CD4-positive, alpha-beta memory T cell (primary cell): ENCODE data around the gene MRFAP1L1. TPM values are rescaled to one million over a fixed set of nuclear protein-coding genes. Genes with fewer than 3 reads are reported as not detected.

Source experiments
- CTCF ChIA-PET: fragments of 350-600 bp; sonication (Branson Sonifier 250); formaldehyde crosslinking; loops from one replicate; lab custom pipeline; 2021; ENCODE audit warnings: inconsistent platforms; ENCODE audit not compliant: partially characterized antibody; lab: Charles Lee
- POLR2A ChIA-PET: fragments of 350-600 bp; sonication (Branson Sonifier 250); formaldehyde crosslinking; loops from one replicate; lab custom pipeline; 2021; ENCODE audit not compliant: partially characterized antibody; lab: Charles Lee
- DNase-seq, 5 donors: peaks; one replicate each; pipeline versions ENCODE4 v3.0.0 to v3.0.0-alpha.2; 2020 to 2022; ENCODE audit warnings: mixed read lengths in 1 of 5
- H3K27ac ChIP-seq: one replicate; pipeline ENCODE4 v1.7.0; 2013; ENCODE audit warnings: low read depth, low read length
- H3K27me3 ChIP-seq: 2 replicates; pipeline ENCODE4 v1.7.0; 2013; ENCODE audit warnings: mild to moderate bottlenecking, low read length, moderate library complexity; ENCODE audit not compliant: insufficient read depth
- H3K36me3 ChIP-seq: 2 replicates; pipeline ENCODE4 v1.7.0; 2013; ENCODE audit warnings: mild to moderate bottlenecking, low read length, moderate library complexity; ENCODE audit not compliant: insufficient read depth
- H3K4me1 ChIP-seq: 2 replicates; pipeline ENCODE4 v1.7.0; 2013; ENCODE audit warnings: mild to moderate bottlenecking, low read length, moderate library complexity; ENCODE audit not compliant: insufficient read depth
- H3K4me3 ChIP-seq, 2 donors: one replicate each; pipeline ENCODE4 v1.7.0; 2013; ENCODE audit warnings: low read length in 2 of 2, mild to moderate bottlenecking in 1 of 2
- H3K9me3 ChIP-seq, 2 donors: one replicate each; pipeline ENCODE4 v1.7.0; 2013; ENCODE audit warnings: low read length in 2 of 2, control low read depth in 1 of 2; ENCODE audit not compliant: control insufficient read depth in 1 of 2
- H3K27ac Mint-ChIP-seq, 7 donors: one replicate each; pipeline ENCODE4 v1.8.0; 2020 to 2021; ENCODE audit warnings: mixed read lengths in 7 of 7, mild to moderate bottlenecking in 6 of 7, inconsistent platforms in 3 of 7, moderate library complexity in 3 of 7
- H3K27me3 Mint-ChIP-seq, 2 donors: one replicate each; pipeline ENCODE4 v1.8.0; 2020 to 2021; ENCODE audit warnings: mixed read lengths in 2 of 2
- H3K36me3 Mint-ChIP-seq, 2 donors: one replicate each; pipeline ENCODE4 v1.8.0; 2020 to 2021; ENCODE audit warnings: mixed read lengths in 2 of 2, inconsistent platforms in 1 of 2, mild to moderate bottlenecking in 1 of 2
- H3K4me1 Mint-ChIP-seq, 4 donors: one replicate each; pipeline ENCODE4 v1.8.0; 2020 to 2021; ENCODE audit warnings: mixed read lengths in 4 of 4, mild to moderate bottlenecking in 1 of 4
- H3K4me3 Mint-ChIP-seq, 8 donors: one replicate each; pipeline ENCODE4 v1.8.0; 2020 to 2021; ENCODE audit warnings: mixed read lengths in 8 of 8, mild to moderate bottlenecking in 7 of 8, moderate library complexity in 6 of 8, inconsistent platforms in 3 of 8
- H3K9me3 Mint-ChIP-seq, 8 donors: one replicate each; pipeline ENCODE4 v1.8.0; 2020 to 2021; ENCODE audit warnings: mixed read lengths in 8 of 8, mild to moderate bottlenecking in 5 of 8, inconsistent platforms in 3 of 8, moderate library complexity in 1 of 8
- intact Hi-C: fragments of 100-400 bp; cut with micrococcal nuclease; formaldehyde crosslinking; loops from one replicate; pipeline ENCODE4 v1.15.1; 2023
- polyA plus RNA-seq, 2 donors: library from polyadenylated mRNA; unstranded; fragments of 300-500 nt; fragmentation: Illumina TruSeq; gene quantifications; one replicate each; pipeline ENCODE4 v1.2.3, GENCODE V29; 2021
- total RNA-seq, 2 experiments: library from RNA; stranded (reverse); gene quantifications; one replicate each; pipeline ENCODE4 v1.2.3, GENCODE V29; 2021

The MRFAP1L1 gene
- total and polyA plus RNA-seq, 4 experiments from 2014 or later, result 127 to 147 (median 133) TPM

DNA sequence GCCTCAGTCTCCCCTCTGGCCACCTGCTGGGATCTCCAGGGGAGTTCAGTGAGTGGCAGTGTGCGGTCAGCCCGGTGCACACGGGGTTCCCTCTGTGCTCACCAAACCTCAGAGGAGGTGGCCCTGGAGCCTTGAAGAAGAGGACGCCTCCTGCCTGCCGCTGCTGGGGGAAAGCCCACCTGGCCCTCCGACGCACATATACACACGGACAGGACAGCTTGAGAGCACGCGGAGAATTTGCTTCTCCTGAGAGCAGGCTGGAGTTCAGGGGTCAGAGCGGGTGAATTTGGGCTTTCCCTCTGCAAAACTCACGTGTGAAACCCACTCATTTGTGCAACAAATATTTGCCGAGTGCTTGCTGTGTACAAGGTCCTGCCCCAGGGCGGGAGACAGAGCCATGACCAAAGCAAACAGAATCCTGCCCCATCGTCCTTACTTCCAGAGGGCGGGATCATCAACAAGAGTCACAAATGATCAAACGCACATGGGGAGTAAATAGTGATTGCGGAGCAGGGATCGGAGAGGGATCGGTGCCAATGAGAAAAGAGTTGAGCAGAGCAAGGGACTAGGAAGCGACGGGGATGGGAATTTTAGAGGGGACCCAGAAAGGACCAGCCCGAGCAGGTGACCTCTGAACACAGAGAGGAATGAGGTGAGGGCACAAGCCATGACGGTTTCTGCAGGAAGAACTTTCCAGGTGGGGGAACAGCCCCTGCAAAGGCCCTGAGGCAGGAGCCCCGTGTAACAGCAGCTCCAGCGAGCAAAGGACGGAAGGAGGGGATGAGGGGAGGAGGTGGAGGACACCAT lies 23.9 kb upstream of the MRFAP1L1 start:
- Mint-ChIP-seq H3K4me1 (peaks cover 0 to 3% (median 1%) of the 10 kb centered on the region in 4 donors), H3K27me3 (no peaks in the 10 kb centered on the region), H3K27ac (no peak overlapping the region), H3K9me3 (no peaks in the 10 kb centered on the region), H3K36me3 (no peaks in the 10 kb centered on the region), H3K4me3 (no peak overlapping the region)
- no peak for DNase-seq
- CTCF ChIA-PET, result no interaction called here
- no peaks in the 10 kb centered on the region for H3K4me1 ChIP-seq
- intact Hi-C loops, result no loop called here
- H3K9me3 ChIP-seq, result no peaks in the 10 kb centered on the region
- no peak overlapping the region for H3K27ac ChIP-seq
- no peaks in the 10 kb centered on the region for H3K36me3 ChIP-seq
- H3K4me3 ChIP-seq, result no peak overlapping the region
- H3K27me3 ChIP-seq, result no peaks in the 10 kb centered on the region
- POLR2A ChIA-PET, result no interaction called here

DNA sequence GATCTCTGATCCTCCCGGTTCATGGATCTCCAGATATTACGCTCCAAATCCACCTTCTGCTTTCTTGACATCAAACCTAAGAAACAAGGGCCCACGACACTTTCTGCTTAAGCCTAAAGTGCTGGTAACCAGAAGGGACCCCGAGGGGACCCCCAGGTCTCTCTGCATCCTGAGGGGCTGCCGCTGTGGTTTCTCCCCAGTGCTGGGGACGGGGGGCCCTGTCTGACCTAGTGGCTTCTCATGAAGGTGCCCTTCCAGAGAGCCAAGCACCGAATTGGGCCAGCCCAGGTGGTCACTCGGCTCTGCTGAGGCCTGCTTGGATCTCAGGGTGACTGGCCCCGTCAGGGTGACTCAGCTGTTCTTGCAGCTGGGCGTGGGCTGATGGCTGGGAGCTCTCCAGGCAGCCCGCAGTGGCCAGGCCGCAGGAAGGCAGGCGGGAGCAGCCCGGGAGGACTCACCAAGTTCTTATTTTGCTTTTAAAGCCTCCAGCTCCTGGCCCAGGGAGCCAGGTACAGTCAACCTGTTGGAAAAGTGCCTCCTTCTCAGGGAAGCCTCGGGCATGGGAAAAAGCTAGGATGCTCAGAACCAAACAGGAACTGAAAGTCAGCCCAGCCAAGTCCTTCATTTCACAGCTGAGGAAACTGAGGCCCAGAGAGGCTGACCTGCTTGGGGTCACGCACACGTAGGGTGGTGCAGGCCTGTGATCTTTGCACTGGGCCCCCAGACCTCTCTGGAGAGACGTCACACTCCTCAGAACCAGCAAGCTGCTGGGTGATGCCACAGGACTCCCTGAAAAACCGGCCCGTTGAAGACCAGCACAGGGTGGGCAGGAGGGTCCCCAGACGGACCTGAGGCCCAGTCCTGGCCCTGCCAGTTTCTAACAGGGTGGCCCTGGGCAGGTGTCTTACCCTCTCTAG lies 23.0 kb upstream of the MRFAP1L1 start:
- no peak overlapping the region for H3K4me3 ChIP-seq
- intact Hi-C loops, result no loop called here
- ChIA-PET POLR2A (no interaction called here), CTCF (no interaction called here)
- no peaks in the 10 kb centered on the region for H3K4me1 ChIP-seq
- Mint-ChIP-seq H3K27ac (no peak overlapping the region), H3K4me1 (peaks cover 3 to 11% (median 8%) of the 10 kb centered on the region in 4 donors), H3K36me3 (no peaks in the 10 kb centered on the region), H3K4me3 (no peak overlapping the region), H3K27me3 (no peaks in the 10 kb centered on the region), H3K9me3 (no peaks in the 10 kb centered on the region)
- no peak for DNase-seq
- no peaks in the 10 kb centered on the region for H3K27me3 ChIP-seq
- H3K36me3 ChIP-seq, result no peaks in the 10 kb centered on the region
- H3K27ac ChIP-seq, result no peak overlapping the region
- H3K9me3 ChIP-seq, result no peaks in the 10 kb centered on the region

DNA sequence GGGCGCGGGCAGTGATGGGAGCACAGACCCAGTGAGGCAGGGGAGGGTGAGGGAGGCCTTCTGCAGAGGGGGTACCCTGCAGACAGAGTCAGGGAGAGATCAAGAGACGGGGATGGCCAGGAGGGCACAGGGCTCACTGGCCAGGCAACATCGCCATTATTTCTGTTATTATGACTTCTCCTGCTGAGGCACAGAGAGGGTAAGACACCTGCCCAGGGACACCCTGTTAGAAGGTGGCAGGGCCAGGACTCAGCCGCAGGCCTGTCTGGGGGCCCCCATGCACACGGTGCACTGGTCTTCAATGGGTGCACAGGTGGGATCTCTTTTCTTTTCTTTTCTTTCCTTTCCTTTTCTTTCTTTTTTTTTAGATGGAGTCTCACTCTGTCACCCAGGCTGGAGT lies 22.1 kb upstream of the MRFAP1L1 start:
- no peaks in the 10 kb centered on the region for H3K9me3 ChIP-seq
- intact Hi-C loops, result no loop called here
- no peak overlapping the region for H3K27ac ChIP-seq
- H3K36me3 ChIP-seq, result no peaks in the 10 kb centered on the region
- Mint-ChIP-seq H3K4me1 (peaks cover 3 to 13% (median 9%) of the 10 kb centered on the region in 4 donors), H3K27me3 (no peaks in the 10 kb centered on the region), H3K27ac (no peak overlapping the region), H3K4me3 (no peak overlapping the region), H3K36me3 (no peaks in the 10 kb centered on the region), H3K9me3 (no peaks in the 10 kb centered on the region)
- H3K4me1 ChIP-seq, result no peaks in the 10 kb centered on the region
- H3K27me3 ChIP-seq, result no peaks in the 10 kb centered on the region
- no peak for DNase-seq
- no peak overlapping the region for H3K4me3 ChIP-seq
- POLR2A ChIA-PET, result no interaction called here
- CTCF ChIA-PET, result no interaction called here

DNA sequence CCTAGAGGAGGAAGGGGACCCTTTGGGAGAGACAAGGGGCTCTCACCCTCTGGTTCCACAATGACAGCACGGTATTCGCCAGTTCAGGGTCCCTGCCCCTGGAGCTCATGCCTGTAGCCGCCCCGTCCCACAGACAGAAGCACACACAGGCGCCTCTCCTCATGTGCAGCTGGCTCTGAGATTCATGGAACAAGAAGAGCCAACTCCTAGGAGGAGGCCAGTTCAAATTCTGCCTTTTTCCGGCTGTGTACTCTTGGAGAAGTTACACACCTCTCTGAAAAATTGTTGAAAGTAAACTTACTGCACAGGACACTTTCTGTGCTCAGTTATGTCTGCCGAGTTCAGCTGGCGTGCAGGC lies 21.6 kb upstream of the MRFAP1L1 start:
- POLR2A ChIA-PET, result interaction anchor here (0.5 kb wide), 1 partner anchor 12 kb away, joined by 3 read pairs; no protein-coding TSS in a partner anchor
- H3K27ac Mint-ChIP-seq, result no peak overlapping the region
- no peaks in the 10 kb centered on the region for H3K9me3 ChIP-seq
- no peaks in the 10 kb centered on the region for H3K4me1 ChIP-seq
- intact Hi-C loops, result no loop called here
- no peaks in the 10 kb centered on the region for H3K36me3 ChIP-seq
- H3K4me1 Mint-ChIP-seq, result peaks cover 3 to 16% (median 9%) of the 10 kb centered on the region in 4 donors
- H3K27ac ChIP-seq, result no peak overlapping the region
- DNase-seq, result no peak
- no peaks in the 10 kb centered on the region for H3K27me3 Mint-ChIP-seq
- H3K36me3 Mint-ChIP-seq, result no peaks in the 10 kb centered on the region
- H3K4me3 ChIP-seq, result no peak overlapping the region
- H3K4me3 Mint-ChIP-seq, result no peak overlapping the region
- no peaks in the 10 kb centered on the region for H3K9me3 Mint-ChIP-seq
- no peaks in the 10 kb centered on the region for H3K27me3 ChIP-seq
- CTCF ChIA-PET, result interaction anchor here (1.0 kb wide), 1 partner anchor 11 kb away, joined by 4 read pairs; no protein-coding TSS in a partner anchor

DNA sequence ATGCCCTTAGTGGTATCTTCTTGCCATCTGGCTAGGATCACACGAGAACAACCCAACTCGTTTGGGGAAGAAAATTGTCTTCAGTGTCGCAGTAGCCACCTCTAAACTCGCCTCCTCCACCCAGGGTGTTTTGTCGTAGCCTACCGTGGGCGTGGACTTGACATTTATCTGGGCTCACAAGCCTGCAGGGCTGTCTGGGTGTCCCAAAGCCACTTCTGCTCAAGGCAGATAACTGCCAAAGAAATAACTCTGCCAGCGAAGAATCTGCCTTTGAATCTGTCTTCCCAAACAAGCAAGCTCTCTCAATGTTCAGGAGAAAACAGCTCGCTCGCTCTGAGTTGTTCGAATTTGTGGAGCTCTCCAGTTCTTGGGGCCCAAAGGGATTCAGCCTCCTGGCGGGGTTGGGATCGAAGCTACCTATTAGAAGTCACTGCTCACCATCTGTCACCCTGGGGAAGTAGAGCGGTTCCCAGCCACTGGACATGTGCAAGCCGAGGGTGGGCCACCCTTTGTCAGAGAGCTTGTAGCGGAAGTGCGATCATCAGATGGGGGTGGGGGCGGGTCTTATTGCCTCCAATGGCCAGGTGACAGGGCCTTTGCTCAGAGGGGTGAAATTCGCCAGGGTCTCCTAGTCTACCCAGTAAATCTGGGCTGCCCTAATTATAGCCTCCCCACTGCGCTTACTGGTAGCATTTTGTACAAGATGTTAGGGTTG lies 21.1 kb upstream of the MRFAP1L1 start:
- POLR2A ChIA-PET, result interaction anchor here (0.5 kb wide), 1 partner anchor 13 kb away, joined by 3 read pairs; no protein-coding TSS in a partner anchor
- peaks cover 3 to 16% (median 9%) of the 10 kb centered on the region in 4 donors for H3K4me1 Mint-ChIP-seq
- no peak for DNase-seq
- Histone ChIP-seq H3K36me3 (no peaks in the 10 kb centered on the region), H3K4me1 (no peaks in the 10 kb centered on the region), H3K27me3 (no peaks in the 10 kb centered on the region), H3K9me3 (no peaks in the 10 kb centered on the region), H3K4me3 (no peak overlapping the region), H3K27ac (no peak overlapping the region)
- CTCF ChIA-PET, result interaction anchor here (0.7 to 1.0 kb wide), 4 partner anchors 10 to 480 kb away, joined by 3 to 6 read pairs (median 4); no protein-coding TSS in a partner anchor
- intact Hi-C loops, result no loop called here
- H3K9me3 Mint-ChIP-seq, result no peaks in the 10 kb centered on the region
- no peaks in the 10 kb centered on the region for H3K27me3 Mint-ChIP-seq
- no peak overlapping the region for H3K4me3 Mint-ChIP-seq
- peak overlapping the region in 1 of 7 donors; percentile 60 for H3K27ac Mint-ChIP-seq
- no peaks in the 10 kb centered on the region for H3K36me3 Mint-ChIP-seq

DNA sequence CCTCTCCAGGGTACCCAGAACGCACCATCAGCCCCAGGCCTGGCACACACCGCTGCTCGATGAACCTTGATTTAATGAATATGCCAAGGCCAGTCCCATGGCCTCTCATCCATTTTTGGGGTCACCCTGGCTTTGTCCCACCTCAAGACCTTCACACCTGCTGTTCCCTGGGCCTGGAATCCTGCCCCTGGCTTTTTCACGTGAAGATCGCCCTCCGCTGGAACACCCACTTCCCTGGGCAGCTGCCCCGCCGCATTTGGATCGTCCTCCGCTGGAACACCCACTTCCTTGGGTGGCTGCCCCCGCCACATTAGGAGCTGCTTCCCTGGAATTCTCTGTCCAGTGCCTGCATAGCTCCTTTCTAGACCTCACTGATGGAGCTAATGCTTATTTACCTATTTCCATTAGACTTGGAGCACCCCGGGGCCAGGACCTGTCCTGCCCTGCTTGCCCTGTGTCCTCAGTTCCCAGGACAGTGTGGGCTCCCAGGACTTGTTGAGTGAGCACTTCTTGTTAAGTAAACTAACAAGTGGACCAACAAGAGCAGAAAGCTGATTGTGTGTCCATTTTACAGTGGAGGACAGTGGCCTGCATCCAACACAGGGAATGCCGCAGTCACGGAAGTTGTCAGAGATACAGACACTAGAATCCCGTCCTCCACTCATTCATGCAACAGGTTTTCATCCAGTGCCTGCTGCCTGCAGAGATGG lies 18.8 kb upstream of the MRFAP1L1 start:
- DNase-seq, result no peak
- Mint-ChIP-seq H3K27ac (peak overlapping the region in 1 of 7 donors; percentile 81), H3K36me3 (no peaks in the 10 kb centered on the region), H3K4me3 (peak overlapping the region in 1 of 8 donors; percentile 41), H3K9me3 (no peaks in the 10 kb centered on the region), H3K27me3 (no peaks in the 10 kb centered on the region), H3K4me1 (peaks cover 3 to 16% (median 9%) of the 10 kb centered on the region in 4 donors)
- ChIA-PET POLR2A (interaction anchor here (1.3 kb wide), 1 partner anchor 41 kb away, joined by 3 read pairs; no protein-coding TSS in a partner anchor), CTCF (interaction anchor here (1.3 to 2.6 kb wide), 3 partner anchors 9 to 146 kb away, joined by 4 to 12 read pairs (median 4); no protein-coding TSS in a partner anchor)
- no peaks in the 10 kb centered on the region for H3K9me3 ChIP-seq
- H3K4me3 ChIP-seq, result no peak overlapping the region
- intact Hi-C loops, result no loop called here
- no peaks in the 10 kb centered on the region for H3K27me3 ChIP-seq
- H3K27ac ChIP-seq, result no peak overlapping the region
- no peaks in the 10 kb centered on the region for H3K36me3 ChIP-seq
- no peaks in the 10 kb centered on the region for H3K4me1 ChIP-seq
